Measurements from ENCODE around the gene C1QTNF12. TPM values are rescaled to one million over a fixed set of nuclear protein-coding genes. Genes with fewer than 3 reads are reported as not detected.

C1QTNF12 gene
- total and polyA plus RNA-seq, 2 donors (not counting 3 experiments of a cell fraction or from before 2014, with no cell fraction given), result 1.0 to 1.9 TPM

DNA sequence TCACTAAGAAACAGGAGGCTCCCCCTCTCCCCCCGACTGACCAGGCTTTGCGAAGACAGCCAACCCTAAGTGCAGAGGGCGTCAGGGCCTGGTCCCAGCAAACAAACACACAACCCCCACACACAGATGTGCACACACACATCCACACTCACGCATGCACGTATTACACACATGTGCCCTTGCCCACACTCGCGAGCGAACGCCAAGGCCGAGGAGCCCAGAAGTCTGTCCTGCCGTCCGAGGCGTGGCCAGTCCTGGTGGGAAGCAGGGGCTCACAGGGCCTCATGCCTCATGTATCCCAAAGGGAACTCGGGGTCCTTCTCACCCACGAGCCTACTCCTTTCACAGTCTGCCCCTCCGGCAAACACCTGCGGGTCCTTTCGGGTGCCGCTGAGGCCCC, 16.8 kb downstream of the C1QTNF12 start:
- H3K4me3 ChIP-seq (replicated peaks in 1 of 3; ENCODE audit: insufficient read depth in 1 of 3, low read depth in 1 of 3, low read length in 3 of 3), result no peak overlapping the region
- FAIRE-seq (no peak), DNase-seq (ENCODE audit: low read depth, low spot score) (no peak)
- ChIA-PET POLR2A (no interaction called here), CTCF (interaction anchor here (1.8 to 3.7 kb wide), 2 partner anchors 108 to 245 kb away, joined by 11 to 43 read pairs; no protein-coding TSS in a partner anchor)
- dilution Hi-C loops (cut with MboI; ENCODE audit: extremely low pct_ligation_motif_present, low sequenced_read_pairs), result no loop called here
- no peaks in the 10 kb centered on the region for H3K27me3 ChIP-seq (ENCODE audit: control insufficient read depth in 2 of 2, insufficient read depth in 2 of 2, low read length in 2 of 2)
- H2AFZ ChIP-seq (ENCODE audit: low read depth, low read length), result no peak overlapping the region
- BruUV-seq (replicated peaks), result no TSS peak
- no peaks in the 10 kb centered on the region for H3K9me3 ChIP-seq (replicated peaks; ENCODE audit: control insufficient read depth, insufficient read depth, low read length)
- H3K9ac ChIP-seq (replicated peaks; ENCODE audit: extremely low read depth, insufficient read depth, low read length), result no peak overlapping the region
- H3K4me1 ChIP-seq (ENCODE audit: control insufficient read depth, extremely low read depth, insufficient read depth, low read length), result peaks cover 6% of the 10 kb centered on the region
- peaks cover 77% of the 10 kb centered on the region for H3K79me2 ChIP-seq (ENCODE audit: control insufficient read depth, insufficient read depth, low read length)
- no peak overlapping the region for H3K27ac ChIP-seq (ENCODE audit: insufficient read depth, low read depth, low read length)
- TF ChIP-seq FOS (IDR thresholded peaks at IDR 0.05; ENCODE audit: borderline replicate concordance, insufficient read depth, low read length), result no peak
- no peak for TF ChIP-seq MAX (IDR thresholded peaks at IDR 0.05; ENCODE audit: insufficient read depth, insufficient read length)
- no peak for TF ChIP-seq GATA2 (IDR thresholded peaks at IDR 0.05; ENCODE audit: insufficient read depth, insufficient read length, low read depth, low read length)
- TF ChIP-seq MYC (IDR thresholded peaks at IDR 0.05; ENCODE audit: low read depth, low read length), result no peak
- no peak for TF ChIP-seq POLR2A (IDR thresholded peaks at IDR 0.05; ENCODE audit: low read depth, low read length)
- no peak for TF ChIP-seq EZH2 (IDR thresholded peaks at IDR 0.05; ENCODE audit: borderline replicate concordance, low read depth, low read length, severe bottlenecking)
- no peak for TF ChIP-seq POLR2AphosphoS5 (IDR thresholded peaks at IDR 0.05; ENCODE audit: insufficient read depth, low read depth, low read length)
- no peak for TF ChIP-seq CTCF (IDR thresholded peaks at IDR 0.05; ENCODE audit: extremely low read depth in 1 of 2, insufficient read depth in 1 of 2, low read depth in 1 of 2, low read length in 2 of 2)
- TF ChIP-seq JUN (IDR thresholded peaks at IDR 0.05; ENCODE audit: borderline replicate concordance, insufficient read depth, insufficient read length, low read depth), result no peak
- H4K20me1 ChIP-seq (replicated peaks; ENCODE audit: control insufficient read depth, extremely low read depth, insufficient read depth, low read length), result no peaks in the 10 kb centered on the region
- intact Hi-C loops (cut with micrococcal nuclease), result loop anchor here (1.0 to 2.0 kb wide), 4 partner anchors 17 to 107 kb away; no protein-coding TSS in a partner anchor
- no peaks in the 10 kb centered on the region for H3K9me1 ChIP-seq (replicated peaks; ENCODE audit: control insufficient read depth, extremely low read depth, insufficient read depth, low read length)
- H3K36me3 ChIP-seq (ENCODE audit: control insufficient read depth in 2 of 2, extremely low read depth in 1 of 2, insufficient read depth in 2 of 2, low read length in 2 of 2), result peaks cover 6 to 26% of the 10 kb centered on the region in 2 experiments
- no peak overlapping the region for H3K4me2 ChIP-seq (ENCODE audit: insufficient read depth, low read length)
